Measurements from ENCODE around the gene GBX2.

DNA sequence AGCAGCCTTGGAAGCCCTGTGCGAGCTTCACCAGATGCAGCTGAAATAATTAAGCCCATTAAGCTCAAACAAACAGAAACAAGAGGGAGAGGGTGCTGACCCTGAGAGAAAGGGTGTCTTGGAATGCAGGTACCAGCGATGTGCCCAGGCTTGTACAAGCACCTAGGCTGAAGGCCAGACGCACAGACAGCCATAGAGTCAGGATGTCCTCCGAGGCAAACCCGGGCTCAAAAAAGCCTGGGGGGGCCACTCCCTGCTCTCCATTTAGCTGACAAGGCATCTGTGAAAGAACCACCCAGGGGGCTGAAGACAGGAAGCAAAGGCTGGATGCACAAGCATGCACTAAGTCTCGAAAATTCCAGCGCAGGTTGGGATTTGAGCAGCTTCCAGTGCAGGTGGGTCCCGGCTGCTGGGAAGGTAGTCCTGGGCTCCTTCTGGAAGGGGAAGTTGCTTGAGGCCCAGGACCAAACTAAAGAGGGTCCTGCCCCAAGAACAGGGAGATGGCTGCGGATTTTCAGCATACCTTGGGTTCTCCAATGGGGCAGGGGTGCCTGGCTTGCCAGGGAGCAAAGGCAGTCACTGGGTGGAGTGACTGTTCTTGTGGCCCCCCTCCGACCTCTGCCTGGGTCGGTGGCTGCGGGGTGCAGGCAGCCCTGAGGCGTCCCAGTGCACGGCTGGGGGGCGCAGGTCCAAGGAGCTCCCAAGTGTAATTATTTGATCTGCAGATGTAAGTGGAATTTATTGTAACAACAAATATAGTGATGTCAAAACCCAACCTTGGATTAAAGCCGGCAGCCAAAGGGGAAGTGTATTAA is 5.9 kb downstream of the GBX2 start:
- TF ChIP-seq ZNF263 (CRISPR knock-in tag; IDR thresholded peaks at IDR 0.05; ENCODE audit: low read depth) (no peak), FOXJ3 (CRISPR knock-in tag; IDR thresholded peaks at IDR 0.05; ENCODE audit: borderline replicate concordance) (no peak), ZNF396 (CRISPR knock-in tag; IDR thresholded peaks at IDR 0.05; ENCODE audit: borderline replicate concordance) (no peak), CTCF (IDR thresholded peaks at IDR 0.05) (no peak), ZNF219 (CRISPR knock-in tag; IDR thresholded peaks at IDR 0.05; ENCODE audit: borderline replicate concordance) (no peak), HMGA2 (CRISPR knock-in tag; IDR thresholded peaks at IDR 0.05) (no peak), NFE2L1 (CRISPR knock-in tag; IDR thresholded peaks at IDR 0.05) (no peak), ELF4 (CRISPR knock-in tag; IDR thresholded peaks at IDR 0.05; ENCODE audit: low read depth) (no peak), RELA (CRISPR knock-in tag; IDR thresholded peaks at IDR 0.05; ENCODE audit: borderline replicate concordance) (no peak), ESRRA (CRISPR knock-in tag; IDR thresholded peaks at IDR 0.05; ENCODE audit: borderline replicate concordance) (no peak), FOXK1 (CRISPR knock-in tag; IDR thresholded peaks at IDR 0.05) (no peak)
- TF ChIP-seq, protein P1, sequence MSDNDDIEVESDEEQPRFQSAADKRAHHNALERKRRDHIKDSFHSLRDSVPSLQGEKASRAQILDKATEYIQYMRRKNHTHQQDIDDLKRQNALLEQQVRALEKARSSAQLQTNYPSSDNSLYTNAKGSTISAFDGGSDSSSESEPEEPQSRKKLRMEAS (CRISPR knock-in tag; IDR thresholded peaks at IDR 0.05) = no peak
- TF ChIP-seq, protein P2, sequence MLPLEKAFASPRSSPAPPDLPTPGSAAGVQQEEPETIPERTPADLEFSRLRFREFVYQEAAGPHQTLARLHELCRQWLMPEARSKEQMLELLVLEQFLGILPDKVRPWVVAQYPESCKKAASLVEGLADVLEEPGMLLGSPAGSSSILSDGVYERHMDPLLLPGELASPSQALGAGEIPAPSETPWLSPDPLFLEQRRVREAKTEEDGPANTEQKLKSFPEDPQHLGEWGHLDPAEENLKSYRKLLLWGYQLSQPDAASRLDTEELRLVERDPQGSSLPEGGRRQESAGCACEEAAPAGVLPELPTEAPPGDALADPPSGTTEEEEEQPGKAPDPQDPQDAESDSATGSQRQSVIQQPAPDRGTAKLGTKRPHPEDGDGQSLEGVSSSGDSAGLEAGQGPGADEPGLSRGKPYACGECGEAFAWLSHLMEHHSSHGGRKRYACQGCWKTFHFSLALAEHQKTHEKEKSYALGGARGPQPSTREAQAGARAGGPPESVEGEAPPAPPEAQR (CRISPR knock-in tag; IDR thresholded peaks at IDR 0.05) = no peak

All from WTC11 (cell line).